HG02870 (cell line): Measurements from ENCODE around the gene UMAD1.

Experiments
- ATAC-seq: cut with Tn5 transposase; IDR thresholded peaks from one replicate; pipeline ENCODE4 v1.9.1; 2021; ENCODE audit warnings: mild to moderate bottlenecking, moderate library complexity; ENCODE audit not compliant: unreplicated experiment

UMAD1 gene

DNA sequence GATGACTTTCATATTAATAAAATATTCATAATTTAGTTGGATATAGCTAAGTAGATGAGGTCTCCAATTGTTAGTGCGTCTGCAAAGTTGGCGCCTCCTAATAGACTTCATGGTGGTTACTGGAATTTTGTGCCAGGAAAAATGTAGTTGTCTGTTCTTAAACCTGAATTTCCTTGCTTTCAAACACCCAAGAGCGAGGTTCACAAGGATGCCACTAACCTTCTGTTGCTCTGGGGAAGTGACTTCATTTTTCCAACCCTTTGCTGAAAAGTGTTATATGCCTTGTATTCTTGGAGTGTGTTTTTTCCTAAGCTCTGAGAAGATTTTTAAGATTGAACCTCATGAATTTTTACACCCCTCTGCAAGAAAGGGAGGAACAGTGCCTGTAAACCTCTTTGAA, 229.1 kb downstream of the UMAD1 start:
- ATAC-seq = no peak

DNA sequence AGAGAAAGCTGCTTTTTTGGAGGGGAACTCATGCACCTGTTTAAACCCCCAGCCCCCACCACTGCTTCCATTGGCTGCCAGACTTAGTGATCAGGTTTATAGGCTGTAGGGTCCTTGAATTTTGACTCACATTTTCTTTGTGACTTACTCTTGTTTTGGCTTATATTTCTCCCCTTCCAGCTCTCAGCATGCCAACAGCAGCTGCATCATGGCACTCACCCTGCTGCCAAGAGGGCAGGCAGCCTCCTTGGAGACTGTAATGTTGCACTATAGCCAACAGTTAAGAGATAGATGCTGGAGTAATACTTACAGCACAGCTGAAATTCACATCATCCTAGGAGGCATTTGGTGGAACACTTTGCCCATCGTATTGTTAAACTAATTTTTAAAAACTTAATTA, 230.0 kb downstream of the UMAD1 start:
- ATAC-seq = no peak

DNA sequence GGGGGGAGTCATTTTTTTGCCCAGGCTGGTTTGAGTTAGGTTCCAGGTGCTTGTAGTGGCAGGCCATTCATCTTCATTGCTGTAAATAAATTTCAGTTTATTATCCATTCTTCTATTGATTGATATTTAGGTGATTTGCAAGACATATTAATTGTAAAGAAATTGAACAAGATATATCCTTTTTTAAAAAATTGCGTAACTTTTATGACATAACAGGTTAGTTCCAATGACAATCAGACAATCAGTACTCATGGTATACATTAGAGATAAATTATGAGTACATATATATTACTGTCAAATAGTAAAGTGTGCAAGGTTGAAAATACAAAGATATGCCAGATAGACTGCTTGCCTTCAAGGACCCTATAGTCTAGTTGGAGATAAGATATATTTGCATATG, 235.9 kb downstream of the UMAD1 start:
- ATAC-seq = no peak

DNA sequence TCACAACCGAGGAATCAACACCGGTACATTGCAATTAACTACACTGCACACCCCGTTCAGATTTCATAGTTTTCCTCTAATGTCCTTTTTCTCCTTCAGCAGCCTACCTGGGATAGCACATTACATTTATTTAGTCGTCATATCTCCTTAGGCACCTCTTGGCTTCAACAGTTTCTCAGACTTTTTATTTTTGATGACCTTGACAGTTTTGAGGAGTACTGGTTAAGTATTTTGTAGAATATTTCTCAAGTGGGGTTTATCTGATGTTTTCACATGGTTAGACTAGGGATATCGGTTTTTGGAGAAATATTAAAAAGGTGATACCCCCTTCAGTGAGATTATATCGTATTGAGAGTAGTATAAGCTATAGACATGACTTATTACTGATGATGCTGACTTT, 241.0 kb downstream of the UMAD1 start:
- ATAC-seq = no peak

DNA sequence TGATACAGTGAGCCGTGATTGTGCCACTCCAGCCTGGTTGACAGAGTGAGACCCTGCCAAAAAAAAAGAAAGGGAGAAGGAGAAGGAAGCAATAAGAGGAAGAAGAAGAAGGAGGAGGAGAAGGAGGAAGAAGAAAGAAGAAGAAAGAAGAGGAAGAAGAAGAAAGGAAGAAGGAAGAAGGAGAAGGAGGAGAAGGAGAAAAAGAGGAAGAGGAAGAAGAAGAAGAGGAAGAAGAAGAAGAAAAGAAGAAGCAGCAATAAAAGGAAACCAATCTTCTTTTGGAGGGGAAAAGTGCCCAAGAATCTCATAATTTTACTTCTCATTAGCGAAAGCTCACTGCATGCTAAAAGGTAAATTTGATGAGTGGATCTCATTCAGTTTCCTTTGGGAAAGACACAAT, 242.3 kb downstream of the UMAD1 start:
- ATAC-seq = no peak

DNA sequence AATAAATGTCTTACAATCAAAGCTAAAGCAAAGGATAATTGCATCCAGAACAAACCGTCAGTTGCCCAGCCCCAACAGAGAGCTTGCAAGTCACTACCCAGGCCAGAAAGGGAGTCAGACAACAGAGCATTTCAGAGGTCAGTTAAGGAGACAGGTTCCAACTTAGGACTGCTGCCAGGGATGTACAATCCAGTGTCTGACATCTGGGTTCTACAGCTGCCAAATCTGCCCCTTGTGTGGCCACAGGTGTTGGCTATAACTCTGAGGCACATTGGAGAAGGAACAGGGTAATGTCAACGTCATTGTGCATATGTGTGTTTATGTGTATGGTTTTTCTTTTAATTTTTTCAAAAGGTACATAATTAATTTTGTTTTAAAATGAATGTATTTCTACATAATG, 242.8 kb downstream of the UMAD1 start:
- no peak for ATAC-seq

DNA sequence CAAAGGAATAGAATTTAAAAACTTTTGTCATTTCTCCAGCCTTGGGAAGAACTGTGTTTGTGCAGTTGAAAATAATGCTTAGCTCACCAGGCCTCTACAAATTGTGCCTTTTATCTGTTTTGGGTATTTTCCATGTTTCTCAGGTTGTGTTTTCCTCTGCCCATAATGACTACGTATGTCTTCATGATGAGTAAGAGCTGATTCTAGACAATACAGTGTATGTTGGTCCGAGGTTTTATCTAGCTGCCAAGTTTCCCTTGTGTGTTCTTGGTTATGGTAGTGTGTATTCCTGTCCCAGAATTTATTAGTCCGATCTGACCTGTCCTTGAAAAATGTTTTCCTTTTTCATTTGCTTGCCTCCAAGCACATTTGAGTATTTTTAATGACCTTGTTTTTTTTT, 244.3 kb downstream of the UMAD1 start:
- no peak for ATAC-seq

DNA sequence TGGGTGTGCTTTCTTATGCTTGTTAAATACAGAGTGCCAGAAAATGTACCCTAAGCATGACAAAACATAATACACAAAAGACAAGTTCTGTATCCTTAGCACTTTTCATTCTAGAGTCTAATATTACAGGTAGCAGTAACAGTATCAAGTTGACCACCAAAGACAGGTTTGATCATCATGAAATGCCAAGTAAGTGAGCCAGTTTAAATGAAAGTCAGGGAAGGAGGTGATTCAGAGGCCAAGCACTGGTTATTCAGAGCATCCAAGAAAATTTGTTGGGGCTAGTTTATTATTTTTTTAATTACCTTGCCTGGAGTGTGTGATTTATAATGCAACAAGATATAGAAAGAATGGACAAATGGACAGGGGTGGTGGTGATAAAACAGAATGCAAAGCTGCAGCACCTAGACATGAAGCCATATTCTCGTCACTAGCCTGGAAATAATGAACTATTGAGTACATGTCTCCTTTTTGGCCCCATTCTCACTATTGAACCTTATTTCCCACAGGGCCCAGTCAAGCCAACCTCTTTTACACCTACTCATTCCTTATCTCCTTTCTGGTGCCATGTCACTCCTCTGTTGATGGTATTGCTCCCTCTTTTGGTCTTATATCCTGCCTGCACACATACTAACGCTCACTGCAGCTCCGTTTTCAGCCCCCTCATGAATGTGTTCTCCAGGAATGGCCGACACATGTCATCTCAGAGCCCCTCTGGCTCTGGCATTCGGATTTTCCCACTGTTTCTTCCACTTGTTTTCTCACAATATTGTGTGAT, 249.4 kb downstream of the UMAD1 start:
- ATAC-seq = no peak

DNA sequence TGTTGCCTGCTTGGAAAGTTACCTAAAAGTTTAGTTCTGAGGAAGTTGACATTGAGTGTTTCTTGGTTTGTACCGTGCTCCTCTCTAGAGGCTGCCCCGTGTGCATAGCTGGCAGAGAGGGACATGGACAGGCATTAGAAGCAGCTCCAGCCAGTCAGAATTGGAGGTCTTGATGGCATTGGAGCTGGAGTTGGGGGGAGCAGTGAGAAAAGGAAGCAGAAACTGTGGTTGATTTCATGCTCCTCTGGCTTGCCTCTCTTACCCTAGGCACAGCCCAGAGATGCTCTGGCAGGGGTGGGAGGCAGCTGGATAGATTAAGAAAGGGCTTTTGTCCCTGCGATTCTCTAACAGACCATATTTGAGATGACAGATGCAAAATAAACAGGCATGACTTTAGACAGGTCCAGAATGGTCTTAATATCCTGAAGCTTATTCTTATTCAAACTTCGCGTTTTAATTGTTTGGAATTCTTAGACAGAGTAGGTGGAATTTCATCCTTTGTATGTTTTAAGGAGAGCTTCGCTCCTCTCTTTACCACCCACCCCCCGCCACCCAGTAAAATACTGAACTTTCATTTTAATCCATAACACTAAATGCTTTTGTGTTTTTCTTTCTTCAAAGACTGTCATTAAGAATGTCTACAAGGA, 254.6 kb downstream of the UMAD1 start:
- ATAC-seq = no peak

DNA sequence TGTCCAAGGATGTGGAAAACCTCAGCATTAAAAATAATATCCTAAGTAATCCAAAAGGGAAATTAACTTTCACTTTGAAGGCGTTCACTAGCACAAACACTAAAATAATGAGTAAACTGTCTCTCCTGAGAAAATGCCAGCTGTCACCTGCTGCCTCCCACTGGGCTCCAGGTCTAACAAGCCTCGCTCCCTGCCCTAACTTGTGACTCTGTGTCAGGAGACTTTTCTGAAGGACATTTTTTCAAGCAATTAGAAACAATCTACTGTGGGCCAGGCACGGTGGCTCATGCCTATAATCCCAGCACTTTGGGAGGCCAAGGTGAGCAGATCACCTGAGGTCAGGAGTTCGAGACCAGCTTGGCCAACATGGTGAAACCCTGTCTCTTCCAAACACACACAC, 255.2 kb downstream of the UMAD1 start:
- no peak for ATAC-seq

DNA sequence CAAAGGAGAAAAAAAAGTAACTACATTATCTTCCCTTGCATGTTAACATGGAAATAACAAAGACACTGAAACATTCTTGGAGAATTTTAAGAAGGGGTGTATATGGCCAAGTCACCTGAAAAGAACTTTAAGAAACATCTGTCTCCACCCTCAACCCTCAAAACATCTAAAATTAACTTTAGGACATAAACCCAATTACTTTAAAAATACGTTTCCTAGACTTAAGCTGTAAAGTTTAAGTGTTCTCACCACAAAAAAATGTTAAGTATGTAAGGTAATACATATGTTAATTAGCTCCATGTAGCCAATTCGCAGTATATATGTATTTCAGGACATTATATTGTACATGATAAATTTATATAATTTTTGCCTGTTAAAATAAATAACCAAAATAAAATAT, 257.0 kb downstream of the UMAD1 start:
- ATAC-seq = no peak

DNA sequence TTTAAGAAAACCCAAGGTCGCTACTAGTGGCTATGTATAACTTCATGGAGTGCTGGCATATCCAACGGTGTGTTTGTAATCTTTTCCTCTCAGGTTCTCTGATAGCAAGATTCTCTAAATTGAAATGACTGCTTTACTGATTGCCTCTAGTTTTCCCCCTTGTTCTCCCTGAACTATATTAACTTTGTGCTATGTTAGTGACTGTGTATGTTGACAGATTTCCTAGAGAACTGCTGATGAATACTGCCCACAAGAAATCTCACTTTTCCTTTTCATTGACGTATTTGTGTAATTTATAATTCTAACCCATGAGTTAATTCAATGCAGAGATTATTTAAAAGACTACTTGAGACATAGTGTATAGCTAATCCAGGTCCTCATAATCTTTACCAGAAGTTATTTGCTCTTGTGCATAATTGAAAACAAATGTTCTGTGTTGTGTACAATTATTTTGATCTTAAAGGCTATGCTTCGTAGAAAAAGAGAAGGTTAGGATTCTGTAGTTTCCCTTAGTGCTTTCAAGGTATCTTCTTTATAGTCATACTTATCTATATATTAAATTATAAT, 257.5 kb downstream of the UMAD1 start:
- no peak for ATAC-seq

DNA sequence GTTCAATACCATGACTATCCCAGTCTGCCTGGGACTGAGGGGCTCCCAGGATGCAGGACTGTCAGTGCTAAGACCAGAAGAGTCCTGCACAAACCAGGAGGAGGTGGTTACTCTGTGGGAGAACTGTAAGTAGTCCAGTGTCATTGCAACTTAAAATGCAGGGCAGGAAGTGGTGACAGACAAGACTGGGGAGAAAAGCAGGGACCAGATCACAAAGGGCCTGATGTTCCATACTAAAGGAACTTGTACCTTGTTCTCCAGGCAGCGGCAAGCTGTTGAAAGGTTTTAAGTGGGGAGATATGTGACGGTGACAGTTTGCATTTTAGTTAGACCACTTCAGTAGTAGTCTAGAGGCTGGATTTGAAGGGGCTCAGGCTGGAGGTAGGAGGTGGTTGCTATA, 262.3 kb downstream of the UMAD1 start:
- no peak for ATAC-seq

DNA sequence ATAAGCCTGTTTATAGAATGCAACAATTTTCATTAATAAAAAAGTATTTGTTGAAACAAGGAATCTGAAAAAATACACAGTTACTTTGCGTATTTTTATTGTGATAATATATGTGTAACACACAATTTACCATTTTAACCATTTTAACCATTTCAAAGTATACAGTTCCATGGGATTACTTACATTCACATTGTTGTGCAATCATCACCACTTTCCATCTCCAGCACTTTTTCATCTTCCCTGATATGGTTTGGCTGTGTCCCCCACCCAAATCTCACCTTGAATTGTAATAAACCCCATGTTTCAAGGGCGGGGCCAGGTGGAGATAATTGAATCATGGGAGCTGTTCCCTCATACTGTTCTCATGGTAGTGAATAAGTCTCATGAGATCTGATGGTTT, 266.8 kb downstream of the UMAD1 start:
- ATAC-seq = no peak

DNA sequence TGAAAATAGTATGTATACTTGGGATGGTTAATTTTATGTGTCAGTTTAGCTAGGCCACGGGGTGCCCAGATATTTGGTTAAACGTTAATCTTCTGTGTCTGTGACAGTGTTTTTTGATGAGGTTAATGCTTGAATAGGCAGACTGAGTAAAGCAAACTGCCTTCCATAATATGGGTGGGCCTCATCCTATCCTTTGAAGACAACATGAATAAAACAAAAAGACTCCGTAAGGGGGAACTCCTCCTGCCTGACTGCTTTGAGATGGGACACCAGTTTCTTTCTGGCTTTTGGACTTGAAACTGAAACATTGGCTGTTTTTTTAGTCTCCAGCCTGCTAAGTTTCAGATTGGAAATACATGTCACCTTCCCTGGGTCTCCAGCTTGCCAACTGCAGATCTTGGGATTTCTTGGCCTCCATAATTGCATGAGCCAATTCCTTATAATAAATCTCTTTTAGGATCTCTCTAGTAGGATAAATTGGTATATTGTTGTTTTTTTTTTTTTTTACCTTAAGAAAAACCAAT, 268.1 kb downstream of the UMAD1 start:
- no peak for ATAC-seq

DNA sequence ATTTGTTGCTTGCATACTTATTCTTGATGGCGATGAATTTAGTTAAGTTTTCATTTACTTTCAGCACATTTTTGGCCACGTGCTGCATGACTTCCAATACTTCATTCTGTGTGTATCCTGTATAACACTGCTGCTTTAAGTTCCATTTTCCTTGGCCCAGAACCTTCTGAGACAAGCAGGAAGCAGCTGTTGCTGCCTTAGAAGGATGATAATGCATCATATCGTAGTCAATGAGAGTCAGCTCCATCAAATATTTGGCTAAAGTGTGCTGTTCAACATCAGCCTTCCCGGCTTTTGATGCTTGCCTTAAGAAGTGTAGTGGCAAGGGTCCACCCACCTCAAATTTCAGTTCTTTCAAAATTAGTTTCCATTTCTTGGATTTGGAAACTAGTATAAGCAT, 268.8 kb downstream of the UMAD1 start:
- ATAC-seq = no peak

DNA sequence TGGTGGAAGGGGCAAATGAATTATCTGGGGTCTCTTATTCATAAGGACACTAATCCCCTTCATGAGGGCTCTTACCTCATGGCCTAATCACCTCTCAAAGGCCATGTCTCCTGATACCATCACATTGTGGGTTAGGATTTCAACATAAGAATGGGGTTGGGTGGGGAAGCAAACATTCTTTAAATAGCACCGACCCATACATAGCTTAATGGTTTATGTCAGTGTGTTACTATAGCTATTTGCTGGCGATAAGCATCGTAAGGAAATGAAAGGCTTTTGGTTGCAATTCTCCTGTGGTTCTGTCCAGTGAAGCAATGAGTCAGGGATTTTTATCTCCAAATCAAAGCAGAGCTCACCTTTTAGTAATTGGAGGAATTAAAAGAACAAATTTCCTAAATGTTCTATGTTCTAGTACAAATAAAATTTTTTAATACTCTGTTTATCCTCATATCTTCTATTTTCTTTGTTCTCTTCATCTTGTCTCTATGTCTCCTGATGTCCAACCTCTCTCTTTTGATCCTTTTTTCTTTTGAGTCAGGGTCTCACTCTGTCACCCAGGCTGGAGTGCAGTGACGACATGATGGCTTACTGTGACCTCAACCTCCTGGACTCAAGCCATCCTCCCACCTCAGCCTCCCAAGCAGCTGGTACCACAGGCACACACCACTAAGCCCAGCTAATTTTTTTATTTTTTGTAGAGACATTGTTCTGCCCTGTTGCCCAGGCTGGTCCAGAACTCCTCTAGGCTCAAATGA, 271.0 kb downstream of the UMAD1 start:
- no peak for ATAC-seq

DNA sequence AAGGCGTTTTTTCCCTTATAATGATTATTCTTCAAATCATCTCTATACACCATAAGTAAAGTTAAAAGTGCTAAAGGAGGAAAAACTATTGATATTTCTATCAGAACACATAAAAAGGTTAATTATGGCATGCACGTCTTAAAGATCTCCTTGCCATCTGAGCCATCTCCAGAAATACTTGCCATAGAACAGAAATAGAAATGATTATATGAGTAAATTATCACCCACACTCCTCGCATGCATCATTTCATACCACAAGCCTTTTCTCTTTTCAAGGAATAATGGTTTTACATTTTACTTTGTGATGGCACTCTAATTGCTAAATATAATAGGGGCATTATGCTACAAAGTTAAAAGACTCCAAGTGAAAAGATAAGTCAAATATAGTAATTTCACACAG, 272.4 kb downstream of the UMAD1 start:
- ATAC-seq = no peak

DNA sequence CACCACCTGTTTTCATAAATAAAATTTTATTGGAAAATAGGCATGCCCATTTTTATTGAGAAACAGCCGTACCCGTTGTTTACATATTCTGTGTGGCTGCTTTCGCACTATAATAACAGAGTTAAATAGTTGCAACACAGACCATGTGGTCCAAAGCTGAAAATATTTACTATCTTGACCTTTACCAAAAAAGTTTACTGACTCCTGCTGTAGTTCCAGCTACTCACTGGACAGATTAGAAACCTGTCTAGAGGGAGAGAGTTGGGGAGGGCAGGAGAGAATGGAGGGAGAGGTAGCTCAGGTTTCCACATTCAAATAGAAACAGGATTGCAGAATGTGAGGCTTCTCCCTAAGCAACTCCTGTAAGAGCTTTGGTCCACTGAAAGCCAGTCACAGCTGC, 273.0 kb downstream of the UMAD1 start:
- ATAC-seq = no peak

DNA sequence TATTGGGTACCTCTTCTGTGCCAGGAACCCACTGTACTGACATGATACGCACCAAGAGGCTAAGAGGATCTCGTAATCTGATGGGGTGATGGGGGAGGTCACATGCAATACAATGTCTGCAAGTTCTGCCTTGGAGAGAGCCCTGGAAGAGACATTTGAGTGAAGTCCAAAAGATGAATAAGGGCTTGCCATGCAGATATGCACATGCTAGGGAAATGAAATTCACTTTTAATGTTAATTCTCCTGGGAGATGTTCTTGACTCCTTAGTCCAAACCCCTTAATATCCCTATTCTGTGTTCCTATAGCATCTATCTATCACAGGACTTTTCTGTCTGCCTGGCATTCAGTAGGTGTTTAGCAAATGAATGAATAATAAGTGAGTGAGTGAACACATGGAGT, 274.0 kb downstream of the UMAD1 start:
- ATAC-seq = no peak

DNA sequence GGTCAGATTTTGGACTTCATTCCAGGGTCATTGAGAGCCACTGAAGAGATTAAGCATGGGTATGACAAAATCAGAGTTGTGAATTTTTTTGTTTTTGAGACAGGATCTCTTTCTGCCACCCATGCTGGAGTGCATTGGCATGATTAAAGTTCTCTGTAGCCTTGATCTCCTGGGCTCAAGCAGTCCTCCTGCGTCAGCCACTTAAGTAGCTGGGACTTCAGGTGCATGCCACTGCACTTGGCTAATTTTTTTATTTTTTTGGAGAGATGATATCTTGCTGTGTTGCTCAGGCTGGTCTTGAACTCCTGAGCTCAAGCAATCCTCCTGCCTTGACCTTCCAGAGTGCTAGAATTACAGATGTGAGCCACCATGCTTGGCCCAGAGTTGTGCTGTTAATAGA, 275.5 kb downstream of the UMAD1 start:
- no peak for ATAC-seq

DNA sequence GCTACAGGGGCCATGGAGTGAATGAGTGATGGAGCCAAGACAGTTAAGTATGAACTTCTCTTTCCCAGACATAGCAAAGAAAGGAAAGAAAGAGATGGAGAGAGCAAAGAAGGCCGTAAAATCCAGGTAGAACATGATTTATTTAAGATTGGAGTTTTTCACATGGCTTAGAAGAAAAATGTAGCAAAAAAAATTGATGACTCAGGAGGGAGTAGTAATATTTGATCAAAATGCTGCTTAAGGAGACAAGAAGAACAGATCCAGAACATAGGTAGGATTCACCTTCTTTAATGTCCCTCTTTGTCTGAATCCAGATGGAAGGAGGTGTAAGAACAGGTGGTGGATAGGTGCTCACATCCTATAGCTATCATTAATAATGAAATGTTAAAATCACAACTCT, 277.0 kb downstream of the UMAD1 start:
- no peak for ATAC-seq
